Measurements from ENCODE around the gene WIZ.
"Not testable (repeated sequence)": the region's sequence is repeated elsewhere in the genome, so short reads cannot be mapped to it uniquely, and the experiment has no call there.

WIZ gene

GRCh38 chr19:15473821-15474220 lies 24.1 kb upstream of the WIZ start:
- H4K8ac ChIP-seq (ENCODE audit: low read length); H3K4ac ChIP-seq (ENCODE audit: low read depth in 1 of 2, low read length in 2 of 2); H2BK120ac ChIP-seq (ENCODE audit: low read depth, low read length); H3K9ac ChIP-seq (ENCODE audit: low read length); H3K14ac ChIP-seq (ENCODE audit: low read length in 2 of 2); H3K4me2 ChIP-seq (ENCODE audit: low read length, poor library complexity, severe bottlenecking); H3K79me1 ChIP-seq (replicated peaks; ENCODE audit: low read length, poor library complexity, severe bottlenecking); H4K91ac ChIP-seq (ENCODE audit: low read length); H3K36me3 ChIP-seq (ENCODE audit: control insufficient read depth in 1 of 2, insufficient read depth in 2 of 2, low read depth in 1 of 2, low read length in 2 of 2); H3K27ac ChIP-seq (ENCODE audit: low read length, poor library complexity, severe bottlenecking); H3K23ac ChIP-seq (ENCODE audit: low read length in 2 of 2); H3K4me1 ChIP-seq (ENCODE audit: control insufficient read depth, insufficient read depth, low read depth, low read length); H2BK5ac ChIP-seq (ENCODE audit: low read depth, low read length, poor library complexity, severe bottlenecking); H2BK12ac ChIP-seq (ENCODE audit: low read length in 2 of 2); H3K4me3 ChIP-seq (ENCODE audit: insufficient read depth in 1 of 2, low read depth in 1 of 2, low read length in 2 of 2); H3K9me3 ChIP-seq (ENCODE audit: control insufficient read depth, low read length); H2BK15ac ChIP-seq (ENCODE audit: low read depth, poor library complexity, severe bottlenecking); H2AK5ac ChIP-seq (ENCODE audit: low read length, severe bottlenecking); H2AFZ ChIP-seq (ENCODE audit: low read depth, low read length); H3K18ac ChIP-seq (ENCODE audit: low read depth in 1 of 2, low read length in 2 of 2); DNase-seq: not testable (repeated sequence)
- peaks cover 0 to 15% of the 10 kb centered on the region in 2 experiments for H3K27me3 ChIP-seq (ENCODE audit: control insufficient read depth in 1 of 2, insufficient read depth in 1 of 2, low read length in 2 of 2)
- WGBS = 72% methylated on average over 4 of the region's 4 CpGs

GRCh38 chr19:15471639-15472101 lies 21.9 kb upstream of the WIZ start:
- Histone ChIP-seq H4K8ac (ENCODE audit: low read length) (no peak overlapping the region), H3K79me1 (replicated peaks; ENCODE audit: low read length, poor library complexity, severe bottlenecking) (no peaks in the 10 kb centered on the region), H2BK12ac (ENCODE audit: low read length in 2 of 2) (no peak overlapping the region), H3K4ac (ENCODE audit: low read depth in 1 of 2, low read length in 2 of 2) (no peak overlapping the region), H2AK5ac (ENCODE audit: low read length, severe bottlenecking) (no peak overlapping the region), H3K27ac (ENCODE audit: low read length, poor library complexity, severe bottlenecking) (no peak overlapping the region), H2BK15ac (ENCODE audit: low read depth, poor library complexity, severe bottlenecking) (no peak overlapping the region), H3K18ac (ENCODE audit: low read depth in 1 of 2, low read length in 2 of 2) (no peak overlapping the region), H2BK120ac (ENCODE audit: low read depth, low read length) (no peak overlapping the region), H3K14ac (ENCODE audit: low read length in 2 of 2) (no peak overlapping the region), H3K36me3 (ENCODE audit: control insufficient read depth in 1 of 2, insufficient read depth in 2 of 2, low read depth in 1 of 2, low read length in 2 of 2) (no peaks in the 10 kb centered on the region), H3K4me2 (ENCODE audit: low read length, poor library complexity, severe bottlenecking) (no peak overlapping the region), H3K9me3 (ENCODE audit: control insufficient read depth, low read length) (peaks cover 2% of the 10 kb centered on the region), H2BK5ac (ENCODE audit: low read depth, low read length, poor library complexity, severe bottlenecking) (no peak overlapping the region), H3K27me3 (ENCODE audit: control insufficient read depth in 1 of 2, insufficient read depth in 1 of 2, low read length in 2 of 2) (peaks cover 0 to 19% of the 10 kb centered on the region in 2 experiments), H3K4me1 (ENCODE audit: control insufficient read depth, insufficient read depth, low read depth, low read length) (peaks cover 3% of the 10 kb centered on the region), H4K91ac (ENCODE audit: low read length) (no peak overlapping the region), H3K9ac (ENCODE audit: low read length) (no peak overlapping the region), H2AFZ (ENCODE audit: low read depth, low read length) (no peak overlapping the region), H3K23ac (ENCODE audit: low read length in 2 of 2) (no peak overlapping the region), H3K4me3 (ENCODE audit: insufficient read depth in 1 of 2, low read depth in 1 of 2, low read length in 2 of 2) (no peak overlapping the region)
- no peak for DNase-seq
- 88% methylated on average over 31 of the region's 31 CpGs for WGBS

GRCh38 chr19:15469513-15470297 lies 19.9 kb upstream of the WIZ start:
- H3K4me1 ChIP-seq (ENCODE audit: control insufficient read depth, insufficient read depth, low read depth, low read length) = peaks cover 3% of the 10 kb centered on the region
- 46% methylated on average over 55 of the region's 65 CpGs for WGBS
- H3K9me3 ChIP-seq (ENCODE audit: control insufficient read depth, low read length) = peaks cover 2% of the 10 kb centered on the region
- peaks cover 0 to 20% of the 10 kb centered on the region in 2 experiments for H3K27me3 ChIP-seq (ENCODE audit: control insufficient read depth in 1 of 2, insufficient read depth in 1 of 2, low read length in 2 of 2)
- H3K4me2 ChIP-seq (ENCODE audit: low read length, poor library complexity, severe bottlenecking) = no peak overlapping the region
- no peak overlapping the region for H4K91ac ChIP-seq (ENCODE audit: low read length)
- H2AK5ac ChIP-seq (ENCODE audit: low read length, severe bottlenecking) = no peak overlapping the region
- no peak overlapping the region for H2BK5ac ChIP-seq (ENCODE audit: low read depth, low read length, poor library complexity, severe bottlenecking)
- H3K79me1 ChIP-seq (replicated peaks; ENCODE audit: low read length, poor library complexity, severe bottlenecking) = no peaks in the 10 kb centered on the region
- peak overlapping the region in 1 of 2 experiments; percentile 66 for H3K4me3 ChIP-seq (ENCODE audit: insufficient read depth in 1 of 2, low read depth in 1 of 2, low read length in 2 of 2)
- H3K9ac ChIP-seq (ENCODE audit: low read length) = no peak overlapping the region
- H3K23ac ChIP-seq (ENCODE audit: low read length in 2 of 2) = no peak overlapping the region
- no peak for DNase-seq
- no peak overlapping the region for H3K27ac ChIP-seq (ENCODE audit: low read length, poor library complexity, severe bottlenecking)
- H3K36me3 ChIP-seq (ENCODE audit: control insufficient read depth in 1 of 2, insufficient read depth in 2 of 2, low read depth in 1 of 2, low read length in 2 of 2) = no peaks in the 10 kb centered on the region
- no peak overlapping the region for H4K8ac ChIP-seq (ENCODE audit: low read length)
- no peak overlapping the region for H2BK15ac ChIP-seq (ENCODE audit: low read depth, poor library complexity, severe bottlenecking)
- no peak overlapping the region for H2AFZ ChIP-seq (ENCODE audit: low read depth, low read length)
- no peak overlapping the region for H2BK12ac ChIP-seq (ENCODE audit: low read length in 2 of 2)
- no peak overlapping the region for H3K18ac ChIP-seq (ENCODE audit: low read depth in 1 of 2, low read length in 2 of 2)
- peak overlapping the region in 1 of 2 experiments; percentile 5 for H3K14ac ChIP-seq (ENCODE audit: low read length in 2 of 2)
- H3K4ac ChIP-seq (ENCODE audit: low read depth in 1 of 2, low read length in 2 of 2) = no peak overlapping the region
- H2BK120ac ChIP-seq (ENCODE audit: low read depth, low read length) = no peak overlapping the region

DNA sequence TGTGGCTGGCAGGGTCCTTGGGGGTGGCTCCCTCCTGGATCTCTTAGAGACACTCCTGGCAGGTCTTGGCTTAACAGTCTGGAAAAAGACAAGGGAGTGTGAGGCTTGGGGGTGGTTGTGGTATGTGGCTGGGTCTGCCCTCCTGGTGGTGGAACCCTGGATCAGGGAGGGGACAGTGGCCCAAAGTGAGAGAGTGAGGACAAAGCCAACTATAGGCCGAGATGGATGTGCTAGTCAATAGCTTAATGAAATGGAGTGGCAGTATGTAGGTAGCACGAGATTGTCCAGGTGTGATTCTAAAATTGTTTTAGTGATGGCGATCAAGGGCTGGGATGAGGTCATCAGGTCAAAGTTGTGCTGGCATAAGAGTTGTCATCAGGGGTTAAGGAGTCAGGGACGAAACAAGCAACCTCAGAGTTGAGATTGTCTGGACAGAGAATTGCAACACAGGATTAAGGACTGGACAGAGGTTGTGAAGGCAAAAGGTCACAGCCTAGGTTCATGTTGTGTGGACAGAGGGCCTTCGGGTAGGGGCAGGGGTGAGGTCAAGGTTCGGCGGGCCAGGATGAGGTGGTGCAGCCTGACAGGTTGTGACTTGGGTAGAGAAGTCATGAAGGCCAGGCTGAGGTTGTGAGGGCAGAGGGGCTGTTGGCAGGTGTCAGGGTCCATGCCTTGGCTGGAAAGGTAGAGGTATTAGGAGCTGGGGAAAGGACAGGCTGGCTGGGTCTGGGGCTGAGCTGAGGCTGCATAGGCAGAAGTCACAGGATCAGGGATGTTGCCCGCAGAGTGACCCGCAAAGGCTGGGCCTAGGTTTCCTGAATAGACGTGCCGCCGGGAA lies 19.1 kb upstream of the WIZ start:
- no peak overlapping the region for H2BK5ac ChIP-seq (ENCODE audit: low read depth, low read length, poor library complexity, severe bottlenecking)
- H2AFZ ChIP-seq (ENCODE audit: low read depth, low read length) = no peak overlapping the region
- H3K23ac ChIP-seq (ENCODE audit: low read length in 2 of 2) = no peak overlapping the region
- no peak overlapping the region for H3K18ac ChIP-seq (ENCODE audit: low read depth in 1 of 2, low read length in 2 of 2)
- peaks cover 3 to 28% of the 10 kb centered on the region in 2 experiments for H3K27me3 ChIP-seq (ENCODE audit: control insufficient read depth in 1 of 2, insufficient read depth in 1 of 2, low read length in 2 of 2)
- H3K4me1 ChIP-seq (ENCODE audit: control insufficient read depth, insufficient read depth, low read depth, low read length) = peaks cover 3% of the 10 kb centered on the region
- peaks cover 2% of the 10 kb centered on the region for H3K9me3 ChIP-seq (ENCODE audit: control insufficient read depth, low read length)
- no peaks in the 10 kb centered on the region for H3K79me1 ChIP-seq (replicated peaks; ENCODE audit: low read length, poor library complexity, severe bottlenecking)
- 76% methylated on average over 12 of the region's 12 CpGs for WGBS
- no peak overlapping the region for H3K4ac ChIP-seq (ENCODE audit: low read depth in 1 of 2, low read length in 2 of 2)
- DNase-seq = no peak
- H3K14ac ChIP-seq (ENCODE audit: low read length in 2 of 2) = no peak overlapping the region
- H3K4me3 ChIP-seq (ENCODE audit: insufficient read depth in 1 of 2, low read depth in 1 of 2, low read length in 2 of 2) = no peak overlapping the region
- H2BK15ac ChIP-seq (ENCODE audit: low read depth, poor library complexity, severe bottlenecking) = no peak overlapping the region
- H3K27ac ChIP-seq (ENCODE audit: low read length, poor library complexity, severe bottlenecking) = no peak overlapping the region
- H3K36me3 ChIP-seq (ENCODE audit: control insufficient read depth in 1 of 2, insufficient read depth in 2 of 2, low read depth in 1 of 2, low read length in 2 of 2) = no peaks in the 10 kb centered on the region
- H2AK5ac ChIP-seq (ENCODE audit: low read length, severe bottlenecking) = no peak overlapping the region
- no peak overlapping the region for H3K4me2 ChIP-seq (ENCODE audit: low read length, poor library complexity, severe bottlenecking)
- no peak overlapping the region for H2BK12ac ChIP-seq (ENCODE audit: low read length in 2 of 2)
- H4K91ac ChIP-seq (ENCODE audit: low read length) = no peak overlapping the region
- no peak overlapping the region for H3K9ac ChIP-seq (ENCODE audit: low read length)
- H2BK120ac ChIP-seq (ENCODE audit: low read depth, low read length) = no peak overlapping the region
- no peak overlapping the region for H4K8ac ChIP-seq (ENCODE audit: low read length)
